Endothelial cell of umbilical vein (primary cell): ENCODE measurements around the gene PSG6. TPM values are rescaled to one million over a fixed set of nuclear protein-coding genes. Genes with fewer than 3 reads are reported as not detected.
"Not testable (repeated sequence)": the region's sequence is repeated elsewhere in the genome, so short reads cannot be mapped to it uniquely, and the experiment has no call there.

Experiments
- BruUV-seq: library from RNA; stranded (reverse); fragments of 400-500 nt; replicated peaks from 2 replicates; lab custom pipeline; 2021; lab: Mats Ljungman, UMichigan
- CTCF ChIA-PET: fragments of 300-600, 350-600 bp; sonication (Branson Sonifier 250); formaldehyde crosslinking; loops from one replicate; lab custom pipeline; 2021; ENCODE audit warnings: antibody characterized with exemption, inconsistent platforms; lab: Charles Lee
- POLR2A ChIA-PET: fragments of 300-600, 350-600 bp; sonication (Branson Sonifier 250); formaldehyde crosslinking; loops from one replicate; lab custom pipeline; 2021; ENCODE audit warnings: antibody characterized with exemption, inconsistent platforms; lab: Charles Lee
- DNase-seq: peaks from one replicate; pipeline ENCODE4 v3.0.0-alpha.2; 2011; ENCODE audit warnings: low read depth, low spot score
- FAIRE-seq: peaks from 2 replicates; lab custom pipeline; 2011; peaks lifted over from hg19 to GRCh38; lab: Jason Lieb, UNC
- H2AFZ ChIP-seq: 2 replicates; pipeline ENCODE4 v1.6.0; 2012; ENCODE audit warnings: low read depth, low read length, control low read depth, inconsistent platforms
- H3K27ac ChIP-seq: 2 replicates; pipeline ENCODE4 v1.5.1; 2011; ENCODE audit warnings: low read depth, mild to moderate bottlenecking, control low read depth, low read length, moderate library complexity; ENCODE audit not compliant: insufficient read depth
- H3K27me3 ChIP-seq, 2 experiments: 2 replicates each; pipeline versions ENCODE4 v1.6.0 to v1.6.1; 2011; ENCODE audit warnings: low read length in 2 of 2, mixed read lengths in 1 of 2; ENCODE audit not compliant: control insufficient read depth in 2 of 2, insufficient read depth in 2 of 2
- H3K36me3 ChIP-seq, 2 experiments: 2 replicates in 1 of 2; 3 replicates in 1 of 2; pipeline ENCODE4 v1.5.1; 2011; ENCODE audit warnings: low read length in 2 of 2, mild to moderate bottlenecking in 1 of 2, moderate library complexity in 1 of 2; ENCODE audit not compliant: control insufficient read depth in 2 of 2, insufficient read depth in 2 of 2; ENCODE audit errors: extremely low read depth in 1 of 2
- H3K4me1 ChIP-seq: 3 replicates; pipeline ENCODE4 v1.5.1; 2011; ENCODE audit warnings: mild to moderate bottlenecking, low read length; ENCODE audit not compliant: control insufficient read depth, insufficient read depth; ENCODE audit errors: extremely low read depth
- H3K4me2 ChIP-seq: 2 replicates; pipeline ENCODE4 v1.6.1; 2011; ENCODE audit warnings: low read length, control low read depth, mixed read lengths; ENCODE audit not compliant: insufficient read depth
- H3K4me3 ChIP-seq, 3 experiments: fragments of 200-600 bp in 1 of 3; sonication (generic), shearing (Covaris generic) in 1 of 3; replicated peaks in 1 of 3; 2 replicates each; pipeline ENCODE4 v1.5.1; 2011 to 2016; ENCODE audit warnings: control low read depth in 3 of 3, low read length in 3 of 3, mild to moderate bottlenecking in 2 of 3, inconsistent platforms in 1 of 3, low read depth in 1 of 3, moderate library complexity in 1 of 3; ENCODE audit not compliant: insufficient read depth in 1 of 3
- H3K79me2 ChIP-seq: 2 replicates; pipeline ENCODE4 v1.6.0; 2012; ENCODE audit warnings: low read length, inconsistent platforms; ENCODE audit not compliant: control insufficient read depth, insufficient read depth
- H3K9ac ChIP-seq: replicated peaks from 2 replicates; pipeline ENCODE3; 2011; ENCODE audit warnings: low read length, control low read depth; ENCODE audit not compliant: insufficient read depth; ENCODE audit errors: extremely low read depth
- H3K9me1 ChIP-seq: replicated peaks from 3 replicates; pipeline ENCODE4 v1.6.0; 2011; ENCODE audit warnings: mild to moderate bottlenecking, low read length; ENCODE audit not compliant: control insufficient read depth, insufficient read depth; ENCODE audit errors: extremely low read depth
- H3K9me3 ChIP-seq: replicated peaks from 2 replicates; pipeline ENCODE4 v1.5.1; 2012; ENCODE audit warnings: low read length, inconsistent platforms; ENCODE audit not compliant: control insufficient read depth, insufficient read depth
- H4K20me1 ChIP-seq: replicated peaks from 2 replicates; pipeline ENCODE3; 2011; ENCODE audit warnings: mild to moderate bottlenecking, low read length; ENCODE audit not compliant: control insufficient read depth, insufficient read depth; ENCODE audit errors: extremely low read depth
- CTCF ChIP-seq, 2 donors: IDR thresholded peaks; 1 replicate in 1 of 2; 2 replicates in 1 of 2; pipeline ENCODE4 v1.5.1; 2011; ENCODE audit warnings: low read length in 2 of 2, mild to moderate bottlenecking in 2 of 2, moderate library complexity in 2 of 2, control low read depth in 1 of 2, inconsistent platforms in 1 of 2, low read depth in 1 of 2; ENCODE audit not compliant: insufficient read depth in 1 of 2; ENCODE audit errors: extremely low read depth in 1 of 2
- dilution Hi-C: fragments of 300-500 bp; cut with MboI; formaldehyde crosslinking; loops from one replicate; pipeline ENCODE4 v1.15.0; 2019; ENCODE audit warnings: low sequenced_read_pairs; ENCODE audit not compliant: extremely low pct_ligation_motif_present
- intact Hi-C: fragments of 100-400 bp; cut with micrococcal nuclease; formaldehyde crosslinking; loops from one replicate; pipeline ENCODE4 v1.10.0; 2022
- polyA plus RNA-seq, 4 experiments: library from polyadenylated mRNA; depleted of rRNA in 3 of 4; stranded (reverse) in 3 of 4; unstranded in 1 of 4; fragments of >200 nt; gene quantifications; 2 replicates each; pipeline versions ENCODE4 v1.2.1 to v1.2.3, GENCODE V29; 2011 to 2012; ENCODE audit warnings: missing spikeins in 1 of 4
- total RNA-seq: library from RNA; stranded (reverse); gene quantifications from 2 replicates; pipeline ENCODE4 v1.2.3, GENCODE V29; 2021

The PSG6 gene
- total and polyA plus RNA-seq, 2 donors (not counting 3 experiments of a cell fraction or from before 2014, with no cell fraction given): not detected

- DNase-seq, H3K9me3 ChIP-seq, H2AFZ ChIP-seq, H3K9ac ChIP-seq, H3K27me3 ChIP-seq, H3K9me1 ChIP-seq, H3K4me2 ChIP-seq, POLR2A ChIA-PET, dilution Hi-C loops, H3K36me3 ChIP-seq, H3K4me1 ChIP-seq, H4K20me1 ChIP-seq, H3K4me3 ChIP-seq, BruUV-seq, CTCF ChIA-PET, H3K79me2 ChIP-seq, H3K27ac ChIP-seq: not testable (repeated sequence)
- FAIRE-seq: peak; percentile 46
- intact Hi-C loops: loop anchor here (10.0 kb wide), 1 partner anchor 128 kb away; no protein-coding TSS in a partner anchor
- peak; percentile 18 to 19 for TF ChIP-seq CTCF (IDR thresholded peaks at IDR 0.05; ENCODE audit: extremely low read depth in 1 of 2, insufficient read depth in 1 of 2, low read depth in 1 of 2, low read length in 2 of 2)
These were observed 5.4 kb upstream of the PSG6 start for GRCh38 chr19:42923106-42923505.

- H3K9me3 ChIP-seq, H3K79me2 ChIP-seq, H3K36me3 ChIP-seq, H3K4me3 ChIP-seq, BruUV-seq, FAIRE-seq, dilution Hi-C loops, H3K9me1 ChIP-seq, H4K20me1 ChIP-seq, DNase-seq, H3K4me1 ChIP-seq, H3K27ac ChIP-seq, H3K9ac ChIP-seq, H3K27me3 ChIP-seq, H3K4me2 ChIP-seq, CTCF ChIA-PET, POLR2A ChIA-PET, H2AFZ ChIP-seq: not testable (repeated sequence)
- intact Hi-C loops: loop anchor here (10.0 kb wide), 1 partner anchor 126 kb away; no protein-coding TSS in a partner anchor
These were observed 3.3 kb upstream of the PSG6 start for GRCh38 chr19:42920971-42921370.
